Common myeloid progenitor, CD34-positive (primary cell): ENCODE results near the gene ELOVL5.
A peak's percentile ranks its signal among the peaks of the same experiment; 100 is the strongest.

Source experiments
- CTCF ChIA-PET: fragments of 350-600 bp; sonication (Branson Sonifier 250); formaldehyde crosslinking; loops from one replicate; lab custom pipeline; 2021; ENCODE audit warnings: antibody characterized with exemption; lab: Charles Lee
- POLR2A ChIA-PET: fragments of 350-600 bp; sonication (Branson Sonifier 250); formaldehyde crosslinking; loops from one replicate; lab custom pipeline; 2021; ENCODE audit warnings: antibody characterized with exemption; lab: Charles Lee
- DNase-seq, 3 donors: peaks; one replicate each; pipeline versions ENCODE4 v3.0.0 to v3.0.0-alpha.2; 2013
- H3K27ac ChIP-seq, 2 experiments: 1 replicate in 1 of 2; 2 replicates in 1 of 2; pipeline ENCODE4 v1.7.0; 2013; ENCODE audit warnings: inconsistent platforms in 2 of 2, low read length in 2 of 2, mild to moderate bottlenecking in 2 of 2, low read depth in 1 of 2, moderate library complexity in 1 of 2; ENCODE audit not compliant: severe bottlenecking in 2 of 2, insufficient read depth in 1 of 2, poor library complexity in 1 of 2
- H3K27me3 ChIP-seq, 5 experiments: replicated peaks in 2 of 5; 1 replicate in 3 of 5; 2 replicates in 2 of 5; pipeline versions ENCODE4 v1.6.1 to v1.7.0; 2013; ENCODE audit warnings: low read length in 4 of 5, mild to moderate bottlenecking in 2 of 5, moderate library complexity in 2 of 5, inconsistent platforms in 1 of 5; ENCODE audit not compliant: insufficient read depth in 5 of 5, control insufficient read depth in 4 of 5
- H3K36me3 ChIP-seq, 4 experiments: 1 replicate in 2 of 4; 2 replicates in 2 of 4; pipeline versions ENCODE4 v1.6.1 to v1.7.0; 2013; ENCODE audit warnings: low read length in 3 of 4, control low read depth in 1 of 4, mild to moderate bottlenecking in 1 of 4; ENCODE audit not compliant: control insufficient read depth in 4 of 4, insufficient read depth in 4 of 4
- H3K4me1 ChIP-seq, 4 experiments: 1 replicate in 3 of 4; 2 replicates in 1 of 4; pipeline versions ENCODE4 v1.6.1 to v1.7.1; 2013; ENCODE audit warnings: low read length in 3 of 4, mild to moderate bottlenecking in 3 of 4, control low read depth in 1 of 4, inconsistent platforms in 1 of 4, moderate library complexity in 1 of 4; ENCODE audit not compliant: control insufficient read depth in 4 of 4, insufficient read depth in 4 of 4; ENCODE audit errors: control extremely low read depth in 1 of 4
- H3K4me3 ChIP-seq, 7 experiments: 1 replicate in 4 of 7; 2 replicates in 3 of 7; pipeline versions ENCODE4 v1.5.1 to v1.7.0; 2013; ENCODE audit warnings: mild to moderate bottlenecking in 7 of 7, low read length in 6 of 7, moderate library complexity in 6 of 7, inconsistent platforms in 2 of 7, low read depth in 2 of 7, control low read depth in 1 of 7; ENCODE audit not compliant: insufficient read depth in 4 of 7, control insufficient read depth in 1 of 7; ENCODE audit errors: extremely low read depth in 1 of 7
- H3K9me3 ChIP-seq, 5 experiments: 1 replicate in 4 of 5; 2 replicates in 1 of 5; pipeline versions ENCODE4 v1.6.1 to v1.7.1; 2013; ENCODE audit warnings: low read length in 4 of 5, mild to moderate bottlenecking in 2 of 5, inconsistent platforms in 1 of 5, low read depth in 1 of 5, moderate library complexity in 1 of 5; ENCODE audit not compliant: control insufficient read depth in 4 of 5, insufficient read depth in 2 of 5; ENCODE audit errors: control extremely low read depth in 1 of 5
- WGBS: methylation state at CpG from one replicate; pipeline ENCODE4 v1.1.5; 2013; ENCODE audit not compliant: insufficient coverage; 5-methylcytosine and 5-hydroxymethylcytosine counted together

ELOVL5 gene

GRCh38 chr6:53359843-53360092 is 11.0 kb upstream of the ELOVL5 start:
- no peak for DNase-seq
- POLR2A ChIA-PET = interaction anchor here (1.1 to 2.8 kb wide), 2 partner anchors 11 to 23 kb away, joined by 3 to 16 read pairs; partner anchors contain the start of gene ELOVL5
- H3K27ac ChIP-seq = peak overlapping the region; percentile 95 to 96
- peak overlapping the region; percentile 46 to 82 (median 68) for H3K4me3 ChIP-seq
- no peaks in the 10 kb centered on the region for H3K27me3 ChIP-seq
- CTCF ChIA-PET = interaction anchor here (0.9 to 1.2 kb wide), 4 partner anchors 13 to 58 kb away, joined by 3 to 4 read pairs (median 3); no protein-coding TSS in a partner anchor
- H3K9me3 ChIP-seq = no peaks in the 10 kb centered on the region
- 0% methylated on average over 4 of the region's 10 CpGs for WGBS
- peaks cover 10 to 39% (median 34%) of the 10 kb centered on the region in 4 experiments for H3K4me1 ChIP-seq
- H3K36me3 ChIP-seq = no peaks in the 10 kb centered on the region

GRCh38 chr6:53359095-53359842 is 10.5 kb upstream of the ELOVL5 start:
- peak overlapping the region; percentile 46 to 82 (median 68) for H3K4me3 ChIP-seq
- DNase-seq = peak; percentile 88 to 94 (median 93)
- no peaks in the 10 kb centered on the region for H3K36me3 ChIP-seq
- no peaks in the 10 kb centered on the region for H3K9me3 ChIP-seq
- WGBS = under 1% methylated on average over 68 of the region's 73 CpGs
- no peaks in the 10 kb centered on the region for H3K27me3 ChIP-seq
- peaks cover 10 to 39% (median 34%) of the 10 kb centered on the region in 4 experiments for H3K4me1 ChIP-seq
- peak overlapping the region; percentile 95 to 96 for H3K27ac ChIP-seq
- CTCF ChIA-PET = interaction anchor here (1.0 to 1.2 kb wide), 3 partner anchors 22 to 58 kb away, joined by 3 to 4 read pairs (median 3); no protein-coding TSS in a partner anchor
- POLR2A ChIA-PET = interaction anchor here (1.1 to 2.8 kb wide), 2 partner anchors 10 to 23 kb away, joined by 3 to 16 read pairs; partner anchors contain the start of gene ELOVL5

DNA sequence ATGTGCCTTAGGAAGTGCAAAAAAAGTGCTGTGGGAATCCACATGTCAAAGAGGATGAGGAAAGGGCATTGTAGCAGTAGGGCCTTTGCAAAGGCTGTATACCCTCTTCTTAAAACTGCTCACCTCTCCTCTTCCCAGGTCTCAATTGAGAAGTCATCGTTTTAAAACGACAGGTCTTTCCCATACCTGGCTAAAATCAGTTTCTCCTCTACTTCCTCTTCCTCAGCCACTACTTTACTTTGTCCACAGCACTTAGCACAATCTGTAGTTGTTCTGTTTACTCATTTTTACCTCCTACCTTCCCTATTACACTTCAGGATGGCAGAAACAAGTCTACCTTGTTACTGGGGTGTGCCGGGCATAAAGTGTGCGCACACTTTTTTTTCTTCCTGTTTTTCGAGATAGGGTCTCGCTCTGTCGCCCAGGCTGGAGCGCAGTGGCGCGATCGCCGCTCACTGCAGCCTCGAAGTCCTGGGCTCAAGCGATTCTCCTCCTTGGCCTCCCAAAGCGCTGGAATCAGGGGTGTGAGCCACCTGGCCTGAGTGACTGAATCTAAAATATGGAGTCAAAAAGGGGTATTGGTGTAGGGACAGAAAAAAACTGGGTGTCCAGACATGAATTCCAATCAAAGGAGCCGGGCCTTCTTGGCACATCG is 9.8 kb upstream of the ELOVL5 start:
- POLR2A ChIA-PET = interaction anchor here (1.1 to 2.8 kb wide), 2 partner anchors 10 to 22 kb away, joined by 3 to 16 read pairs; partner anchors contain the start of gene ELOVL5
- peaks cover 10 to 39% (median 34%) of the 10 kb centered on the region in 4 experiments for H3K4me1 ChIP-seq
- CTCF ChIA-PET = interaction anchor here (1.0 kb wide), 1 partner anchor 57 kb away, joined by 3 read pairs; no protein-coding TSS in a partner anchor
- no peaks in the 10 kb centered on the region for H3K9me3 ChIP-seq
- no peaks in the 10 kb centered on the region for H3K27me3 ChIP-seq
- peak overlapping the region; percentile 95 to 96 for H3K27ac ChIP-seq
- WGBS = under 1% methylated on average over 16 of the region's 17 CpGs
- H3K4me3 ChIP-seq = peak overlapping the region; percentile 46 to 82 (median 68)
- DNase-seq = peak; percentile 41 to 63 (median 59)
- no peaks in the 10 kb centered on the region for H3K36me3 ChIP-seq

DNA sequence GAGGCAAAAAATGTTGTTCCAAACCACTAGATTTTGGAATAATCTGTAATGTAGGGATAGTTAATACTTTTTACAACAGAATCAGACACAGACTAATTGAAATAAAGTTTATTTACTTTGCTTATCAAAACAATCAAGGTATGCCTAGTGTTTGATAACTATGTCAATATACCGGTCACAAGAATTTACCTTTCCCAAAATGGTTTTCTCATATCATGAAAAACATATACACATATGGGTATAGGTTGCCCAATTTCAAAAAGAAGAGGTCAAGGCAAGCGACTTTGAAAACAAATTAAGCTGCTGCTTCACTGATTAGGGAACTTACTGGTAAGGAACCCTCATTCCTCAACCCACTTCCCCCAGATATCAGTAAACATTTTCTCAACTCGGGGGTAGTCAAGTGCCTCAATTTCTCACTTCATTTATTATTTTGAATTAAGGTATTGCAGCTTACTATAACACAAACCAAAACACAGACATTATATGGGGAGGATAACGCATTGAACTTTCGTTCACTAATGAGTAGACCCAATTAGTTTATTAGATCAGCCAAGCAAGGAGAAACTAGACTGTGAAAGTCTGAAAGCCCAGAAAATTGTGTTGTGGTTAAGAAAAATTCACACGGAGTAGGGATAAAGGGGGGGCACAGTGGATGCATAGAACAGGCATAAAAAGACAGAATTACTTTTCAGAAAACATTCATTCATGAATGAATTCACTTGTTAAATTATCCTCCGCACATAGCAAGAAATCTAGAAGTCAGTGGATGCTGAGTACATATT is 9.0 kb upstream of the ELOVL5 start:
- H3K4me3 ChIP-seq = peak overlapping the region in 2 of 7 experiments; percentile 60 to 82
- no peaks in the 10 kb centered on the region for H3K27me3 ChIP-seq
- POLR2A ChIA-PET = interaction anchor here (2.8 kb wide), 1 partner anchor 9 kb away, joined by 16 read pairs; the partner anchor contains the start of gene ELOVL5
- no peaks in the 10 kb centered on the region for H3K9me3 ChIP-seq
- H3K27ac ChIP-seq = peak overlapping the region in 1 of 2 experiments; percentile 96
- CTCF ChIA-PET = no interaction called here
- peaks cover 10 to 39% (median 34%) of the 10 kb centered on the region in 4 experiments for H3K4me1 ChIP-seq
- WGBS = 79% methylated on average over 2 of the region's 7 CpGs
- no peaks in the 10 kb centered on the region for H3K36me3 ChIP-seq
- no peak for DNase-seq

GRCh38 chr6:53353624-53354023 is 4.9 kb upstream of the ELOVL5 start:
- ChIA-PET CTCF (no interaction called here), POLR2A (no interaction called here)
- Histone ChIP-seq H3K27me3 (no peaks in the 10 kb centered on the region), H3K4me1 (peaks cover 4 to 18% (median 11%) of the 10 kb centered on the region in 4 experiments), H3K27ac (no peak overlapping the region), H3K9me3 (no peaks in the 10 kb centered on the region), H3K4me3 (no peak overlapping the region), H3K36me3 (no peaks in the 10 kb centered on the region)
- DNase-seq = no peak
- 100% methylated on average over 1 of the region's 1 CpG for WGBS

DNA sequence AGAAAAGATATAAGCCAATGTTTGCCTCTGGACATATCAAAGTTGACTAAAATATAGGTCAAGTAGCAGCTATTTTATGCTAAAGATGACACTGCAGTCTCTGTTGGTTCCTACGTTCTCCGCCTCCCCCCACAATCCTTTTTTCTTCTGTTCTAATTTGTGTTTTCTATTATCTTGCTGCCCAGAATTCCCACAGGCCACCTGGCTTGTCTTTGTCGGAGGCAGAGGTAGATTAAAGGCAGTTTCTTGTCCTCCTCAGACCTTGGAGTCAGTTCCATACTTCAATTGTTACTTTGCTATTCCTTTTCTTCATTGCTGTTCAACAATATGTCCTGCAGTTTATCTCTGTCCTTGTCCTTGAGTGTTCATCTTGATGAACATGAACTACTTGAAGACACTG is 3.6 kb upstream of the ELOVL5 start:
- H3K9me3 ChIP-seq = no peaks in the 10 kb centered on the region
- no peak for DNase-seq
- no peaks in the 10 kb centered on the region for H3K36me3 ChIP-seq
- peaks cover 0 to 8% (median 4%) of the 10 kb centered on the region in 4 experiments for H3K4me1 ChIP-seq
- POLR2A ChIA-PET = interaction anchor here (0.5 to 1.0 kb wide), 2 partner anchors 14 to 128 kb away, joined by 3 read pairs; no protein-coding TSS in a partner anchor
- H3K4me3 ChIP-seq = no peak overlapping the region
- 93% methylated on average over 3 of the region's 3 CpGs for WGBS
- CTCF ChIA-PET = no interaction called here
- no peak overlapping the region for H3K27ac ChIP-seq
- H3K27me3 ChIP-seq = no peaks in the 10 kb centered on the region
